Ishikawa (cell line): ENCODE measurements around the gene WDR62.

ENCODE experiments used
- CEBPB ChIP-seq: IDR thresholded peaks from 2 replicates; pipeline ENCODE4 v1.6.1; 2012
- EP300 ChIP-seq: IDR thresholded peaks from 2 replicates; pipeline ENCODE4 v1.6.1; 2012; ENCODE audit warnings: borderline replicate concordance
- MAX ChIP-seq: IDR thresholded peaks from 2 replicates; pipeline ENCODE4 v1.6.1; 2012
- RAD21 ChIP-seq: IDR thresholded peaks from 2 replicates; pipeline ENCODE4 v1.6.1; 2012; ENCODE audit warnings: low read depth
- REST ChIP-seq: IDR thresholded peaks from 2 replicates; pipeline ENCODE4 v1.6.1; 2012; ENCODE audit warnings: low read depth, mild to moderate bottlenecking
- TAF1 ChIP-seq: IDR thresholded peaks from 2 replicates; pipeline ENCODE4 v1.6.1; 2012; ENCODE audit warnings: low read depth, mild to moderate bottlenecking
- TEAD4 ChIP-seq: IDR thresholded peaks from 2 replicates; pipeline ENCODE4 v1.6.1; 2012
- USF1 ChIP-seq: IDR thresholded peaks from 2 replicates; pipeline ENCODE4 v1.6.1; 2012
- YY1 ChIP-seq: IDR thresholded peaks from 2 replicates; pipeline ENCODE4 v1.6.1; 2012; ENCODE audit warnings: low read depth

- no peak for TF ChIP-seq EP300
- no peak for TF ChIP-seq RAD21
- no peak for TF ChIP-seq REST
- no peak for TF ChIP-seq YY1
- no peak for TF ChIP-seq TEAD4
- TF ChIP-seq CEBPB: no peak
- no peak for TF ChIP-seq MAX
- TF ChIP-seq TAF1: no peak
- no peak for TF ChIP-seq USF1
Observed at GRCh38 chr19:36108684-36109083, 54.0 kb downstream of the WDR62 start.
